Posterior cingulate gyrus (tissue), 11 donors: ENCODE data around the gene LRRC3C.

ENCODE experiments used
- DNase-seq, 10 donors: peaks; one replicate each; pipeline versions ENCODE4 v3.0.0 to v3.0.0-alpha.2; 2020 to 2021; ENCODE audit warnings: mixed read lengths in 3 of 10
- intact Hi-C: fragments of 100-400 bp; cut with DNase I; formaldehyde crosslinking; loops from one replicate; pipeline ENCODE4 v1.15.1; 2023

Gene LRRC3C

GRCh38 chr17:39972271-39972670 lies 44.7 kb downstream of the LRRC3C start:
- no peak for DNase-seq

GRCh38 chr17:39973496-39973895 lies 46.0 kb downstream of the LRRC3C start:
- DNase-seq = no peak
- intact Hi-C loops = no loop called here

More at GRCh38 chr17:39972271-39972670, 44.7 kb downstream of the LRRC3C start:
- intact Hi-C loops = no loop called here

GRCh38 chr17:39974433-39974832 lies 46.9 kb downstream of the LRRC3C start:
- intact Hi-C loops = no loop called here
- DNase-seq = no peak

- intact Hi-C loops = no loop called here
- DNase-seq = no peak
Measured at GRCh38 chr17:39975801-39976200, 48.3 kb downstream of the LRRC3C start.

- intact Hi-C loops = no loop called here
- no peak for DNase-seq
Measured at GRCh38 chr17:39979016-39979670, 51.6 kb downstream of the LRRC3C start.

GRCh38 chr17:39979893-39980350 lies 52.4 kb downstream of the LRRC3C start:
- intact Hi-C loops = loop anchor here (1.0 to 2.0 kb wide), 3 partner anchors 21 to 51 kb away; no protein-coding TSS in a partner anchor
- peak in 2 of 10 donors; percentile 10 to 20 for DNase-seq

GRCh38 chr17:39980351-39981206 lies 53.0 kb downstream of the LRRC3C start, which contains the start of gene PSMD3:
Gene PSMD3 (plus strand): TSS chr17:39980807. CDS start chr17:39980971, 164 bp downstream.
- peak; percentile 96 to 100 (median 98) for DNase-seq
- intact Hi-C loops = loop anchor here (1.0 to 2.0 kb wide), 3 partner anchors 21 to 52 kb away; no protein-coding TSS in a partner anchor

- intact Hi-C loops = loop anchor here (2.0 kb wide), 1 partner anchor 52 kb away; no protein-coding TSS in a partner anchor
- no peak for DNase-seq
Measured at GRCh38 chr17:39981207-39981741, 53.7 kb downstream of the LRRC3C start.

GRCh38 chr17:39981766-39982375 lies 54.3 kb downstream of the LRRC3C start:
- DNase-seq = no peak
- intact Hi-C loops = loop anchor here (2.0 kb wide), 1 partner anchor 53 kb away; no protein-coding TSS in a partner anchor

- DNase-seq = no peak
- intact Hi-C loops = no loop called here
Measured at GRCh38 chr17:39988206-39988810, 60.8 kb downstream of the LRRC3C start.

GRCh38 chr17:39994448-39994847 lies 66.9 kb downstream of the LRRC3C start:
- intact Hi-C loops = no loop called here
- DNase-seq = peak in 1 of 10 donors; percentile 67
